Liver (tissue), 9 donors: Measurements from ENCODE around the gene RESP18. TPM values are rescaled to one million over a fixed set of nuclear protein-coding genes. Genes with fewer than 3 reads are reported as not detected.
A peak's percentile ranks its signal among the peaks of the same experiment; 100 is the strongest.

ENCODE experiments used
- DNase-seq: peaks from one replicate; pipeline ENCODE4 v3.0.0-alpha.2; 2017; ENCODE audit warnings: low spot score
- H3K27ac ChIP-seq, 2 donors: one replicate each; pipeline ENCODE4 v1.7.0; 2013; ENCODE audit warnings: inconsistent platforms in 2 of 2, low read length in 2 of 2, control low read depth in 1 of 2, low read depth in 1 of 2, mild to moderate bottlenecking in 1 of 2
- H3K27me3 ChIP-seq, 4 donors: one replicate each; pipeline versions ENCODE4 v1.6.1 to v1.7.0; 2013; ENCODE audit warnings: low read length in 3 of 4, inconsistent platforms in 1 of 4, mild to moderate bottlenecking in 1 of 4, moderate library complexity in 1 of 4; ENCODE audit not compliant: control insufficient read depth in 4 of 4, insufficient read depth in 4 of 4
- H3K36me3 ChIP-seq, 4 donors: one replicate each; pipeline versions ENCODE4 v1.6.1 to v1.7.0; 2013; ENCODE audit warnings: low read length in 3 of 4, mild to moderate bottlenecking in 3 of 4, low read depth in 1 of 4, moderate library complexity in 1 of 4; ENCODE audit not compliant: control insufficient read depth in 4 of 4, insufficient read depth in 3 of 4
- H3K4me1 ChIP-seq, 4 donors: one replicate each; pipeline versions ENCODE4 v1.6.1 to v1.7.0; 2013; ENCODE audit warnings: low read length in 3 of 4, mild to moderate bottlenecking in 3 of 4, moderate library complexity in 1 of 4; ENCODE audit not compliant: control insufficient read depth in 4 of 4, insufficient read depth in 4 of 4
- H3K4me3 ChIP-seq, 3 donors: one replicate each; pipeline versions ENCODE4 v1.6.1 to v1.7.0; 2013; ENCODE audit warnings: low read length in 3 of 3, control low read depth in 1 of 3, low read depth in 1 of 3, mild to moderate bottlenecking in 1 of 3
- H3K9ac ChIP-seq, 2 donors: one replicate each; pipeline ENCODE4 v1.7.0; 2013; ENCODE audit warnings: low read length in 2 of 2, mild to moderate bottlenecking in 2 of 2, moderate library complexity in 2 of 2, control low read depth in 1 of 2, low read depth in 1 of 2
- H3K9me3 ChIP-seq, 4 donors: one replicate each; pipeline versions ENCODE4 v1.6.1 to v1.7.0; 2013; ENCODE audit warnings: low read length in 3 of 4; ENCODE audit not compliant: control insufficient read depth in 4 of 4
- ATF3 ChIP-seq: IDR thresholded peaks from 2 replicates; pipeline ENCODE4 v1.6.1; 2016; ENCODE audit warnings: antibody characterized with exemption
- CTCF ChIP-seq: fragments of 150-350 bp; IDR thresholded peaks from 2 replicates; pipeline ENCODE4 v1.5.1; 2017; ENCODE audit warnings: improper control_type of control experiment, low read depth, low read length; ENCODE audit not compliant: missing input control
- EGR1 ChIP-seq, 2 donors: IDR thresholded peaks; 2 replicates each; pipeline ENCODE4 v1.6.1; 2016 to 2018; ENCODE audit warnings: antibody characterized with exemption in 2 of 2, low read depth in 2 of 2
- FOXA1 ChIP-seq: IDR thresholded peaks from 2 replicates; pipeline ENCODE4 v1.6.1; 2016; ENCODE audit warnings: antibody characterized with exemption
- FOXA2 ChIP-seq: IDR thresholded peaks from 2 replicates; pipeline ENCODE4 v1.6.1; 2016; ENCODE audit warnings: antibody characterized with exemption
- JUND ChIP-seq, 2 donors: IDR thresholded peaks; 2 replicates each; pipeline ENCODE4 v1.6.1; 2016; ENCODE audit warnings: antibody characterized with exemption in 2 of 2
- NR2F2 ChIP-seq: IDR thresholded peaks from 2 replicates; pipeline ENCODE4 v1.6.1; 2016; ENCODE audit warnings: antibody characterized with exemption
- RAD21 ChIP-seq, 2 donors: IDR thresholded peaks; 2 replicates each; pipeline ENCODE4 v1.6.1; 2016; ENCODE audit warnings: antibody characterized with exemption in 2 of 2, mild to moderate bottlenecking in 2 of 2
- REST ChIP-seq: IDR thresholded peaks from 2 replicates; pipeline ENCODE4 v1.6.1; 2016; ENCODE audit warnings: antibody characterized with exemption, mild to moderate bottlenecking
- RXRA ChIP-seq, 2 donors: IDR thresholded peaks; 2 replicates each; pipeline ENCODE4 v1.6.1; 2017 to 2018; ENCODE audit warnings: antibody characterized with exemption in 2 of 2, mild to moderate bottlenecking in 1 of 2
- SP1 ChIP-seq: IDR thresholded peaks from 2 replicates; pipeline ENCODE4 v1.6.1; 2018; ENCODE audit warnings: antibody characterized with exemption, mild to moderate bottlenecking
- TAF1 ChIP-seq: conservative IDR thresholded peaks from 2 replicates; pipeline ENCODE4 v1.6.1; 2016; ENCODE audit warnings: antibody characterized with exemption, mild to moderate bottlenecking
- YY1 ChIP-seq: IDR thresholded peaks from 2 replicates; pipeline ENCODE4 v1.6.1; 2016; ENCODE audit warnings: antibody characterized with exemption, mild to moderate bottlenecking
- WGBS: extraction: QIAGEN DNeasy Blood & Tissue Kit; methylation state at CpG from one replicate; pipeline ENCODE4 v1.1.7; 2013; 5-methylcytosine and 5-hydroxymethylcytosine counted together
- polyA plus RNA-seq, 2 donors: library from polyadenylated mRNA; stranded (reverse) in 1 of 2; unstranded in 1 of 2; fragments of 200-250 nt in 1 of 2; fragments of >200 nt in 1 of 2; fragmentation: Nextera tagmentation in 1 of 2; extraction: Ambion mirVana in 1 of 2; gene quantifications; one replicate each; pipeline versions ENCODE4 v1.2.1 to v1.2.3, GENCODE V29; 2013 to 2015
- total RNA-seq, 2 donors: library from RNA; depleted of rRNA; stranded (reverse); fragments of >200 nt; gene quantifications; one replicate each; pipeline ENCODE4 v1.2.3, GENCODE V29; 2014
- donor health status: healthy.
- donor health status: healthy.
- donor health status: healthy.
- donor health status: healthy.
- donor health status: healthy.

The RESP18 gene
- total and polyA plus RNA-seq, 4 donors: not detected

- DNase-seq: peak; percentile 34
- no peak for TF ChIP-seq JUND (IDR thresholded peaks at IDR 0.05)
- no peak for TF ChIP-seq RAD21 (IDR thresholded peaks at IDR 0.05)
- no peak for TF ChIP-seq ATF3
- TF ChIP-seq CTCF: no peak
- no peak for TF ChIP-seq SP1
- TF ChIP-seq FOXA2: no peak
- no peak for TF ChIP-seq TAF1
- no peak for TF ChIP-seq REST
- no peak for TF ChIP-seq EGR1 (IDR thresholded peaks at IDR 0.05; ENCODE audit: low read depth in 2 of 2)
- no peak for TF ChIP-seq FOXA1
- H3K4me3 ChIP-seq: no peak overlapping the region
- WGBS: 87% methylated on average over 14 of the region's 14 CpGs
- H3K27ac ChIP-seq: no peak overlapping the region
- H3K27me3 ChIP-seq: no peaks in the 10 kb centered on the region
- H3K9ac ChIP-seq: no peak overlapping the region
- no peaks in the 10 kb centered on the region for H3K36me3 ChIP-seq
- peaks cover 0 to 8% (median 5%) of the 10 kb centered on the region in 4 donors for H3K4me1 ChIP-seq
- H3K9me3 ChIP-seq: no peaks in the 10 kb centered on the region
These were observed 36.4 kb downstream of the RESP18 start for GRCh38 chr2:219296142-219296541.

- no peaks in the 10 kb centered on the region for H3K9me3 ChIP-seq
- DNase-seq: peak; percentile 94
- peak overlapping the region in 1 of 2 donors; percentile 39 for H3K27ac ChIP-seq
- H3K4me3 ChIP-seq: peak overlapping the region; percentile 28 to 66 (median 57)
- 11% methylated on average over 67 of the region's 67 CpGs for WGBS
- no peaks in the 10 kb centered on the region for H3K36me3 ChIP-seq
- TF ChIP-seq REST (peak; percentile 41), RXRA (IDR thresholded peaks at IDR 0.05) (no peak), EGR1 (IDR thresholded peaks at IDR 0.05; ENCODE audit: low read depth in 2 of 2) (peak; percentile 46 to 54), RAD21 (IDR thresholded peaks at IDR 0.05) (peak; percentile 72 to 82), NR2F2 (no peak), YY1 (no peak), CTCF (peak; percentile 98), ATF3 (no peak), SP1 (peak; percentile 21)
- peaks cover 0 to 8% (median 5%) of the 10 kb centered on the region in 4 donors for H3K4me1 ChIP-seq
- no peaks in the 10 kb centered on the region for H3K27me3 ChIP-seq
- peak overlapping the region in 1 of 2 donors; percentile 50 for H3K9ac ChIP-seq
These were observed 37.9 kb downstream of the RESP18 start for GRCh38 chr2:219294356-219295351.
